Thyroid gland (tissue), 4 donors: ENCODE results near the gene DTNB.

ENCODE experiments used
- POLR2A ChIP-seq, 2 donors: fragments of 450-650 bp; IDR thresholded peaks; one replicate each; pipeline ENCODE4 v1.6.1; 2017; ENCODE audit warnings: antibody characterized with exemption in 2 of 2, mild to moderate bottlenecking in 2 of 2, moderate library complexity in 1 of 2
- TF ChIP-seq, protein P1 (sequence below), 6 experiments: fragments of 200-600 bp in 3 of 6; fragments of 450-650 bp in 3 of 6; sonication (generic) in 3 of 6; IDR thresholded peaks; one replicate each; pipeline ENCODE4 v1.5.1; 2016 to 2019; ENCODE audit warnings: antibody characterized with exemption in 6 of 6, mild to moderate bottlenecking in 2 of 6, inconsistent platforms in 1 of 6, moderate library complexity in 1 of 6

DNA sequence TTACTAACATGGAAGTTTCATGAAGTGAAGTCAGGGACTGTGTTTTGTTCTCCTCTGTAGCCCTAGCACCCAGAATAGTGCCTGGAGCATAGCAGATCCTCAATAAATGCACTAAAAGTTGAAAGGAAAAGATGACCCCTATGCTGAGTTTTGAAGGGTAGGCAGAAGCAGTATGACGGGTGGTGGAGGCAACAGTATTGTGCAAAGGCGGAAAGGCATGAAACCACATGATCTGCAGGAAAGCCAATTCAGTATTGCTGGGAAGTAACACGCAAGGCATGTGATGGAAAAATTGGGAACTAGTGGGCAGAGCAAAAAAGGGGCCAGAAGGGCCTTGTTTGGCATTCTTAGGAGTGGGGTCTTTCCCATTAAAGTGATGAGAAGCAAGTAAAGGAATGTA, 23.1 kb downstream of the DTNB start:
- TF ChIP-seq, protein P1, sequence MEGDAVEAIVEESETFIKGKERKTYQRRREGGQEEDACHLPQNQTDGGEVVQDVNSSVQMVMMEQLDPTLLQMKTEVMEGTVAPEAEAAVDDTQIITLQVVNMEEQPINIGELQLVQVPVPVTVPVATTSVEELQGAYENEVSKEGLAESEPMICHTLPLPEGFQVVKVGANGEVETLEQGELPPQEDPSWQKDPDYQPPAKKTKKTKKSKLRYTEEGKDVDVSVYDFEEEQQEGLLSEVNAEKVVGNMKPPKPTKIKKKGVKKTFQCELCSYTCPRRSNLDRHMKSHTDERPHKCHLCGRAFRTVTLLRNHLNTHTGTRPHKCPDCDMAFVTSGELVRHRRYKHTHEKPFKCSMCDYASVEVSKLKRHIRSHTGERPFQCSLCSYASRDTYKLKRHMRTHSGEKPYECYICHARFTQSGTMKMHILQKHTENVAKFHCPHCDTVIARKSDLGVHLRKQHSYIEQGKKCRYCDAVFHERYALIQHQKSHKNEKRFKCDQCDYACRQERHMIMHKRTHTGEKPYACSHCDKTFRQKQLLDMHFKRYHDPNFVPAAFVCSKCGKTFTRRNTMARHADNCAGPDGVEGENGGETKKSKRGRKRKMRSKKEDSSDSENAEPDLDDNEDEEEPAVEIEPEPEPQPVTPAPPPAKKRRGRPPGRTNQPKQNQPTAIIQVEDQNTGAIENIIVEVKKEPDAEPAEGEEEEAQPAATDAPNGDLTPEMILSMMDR (IDR thresholded peaks at IDR 0.05), result no peak
- no peak for TF ChIP-seq POLR2A (IDR thresholded peaks at IDR 0.05)
